ENCODE results near the gene UBAP2L. TPM values are rescaled to one million over a fixed set of nuclear protein-coding genes. Genes with fewer than 3 reads are reported as not detected.

Gene UBAP2L
- total and polyA plus RNA-seq, 10 of the 15 experiments (the other 5 are each of a cell fraction or from before 2014, with no cell fraction given), result 49.9 to 198 (median 152) TPM

- TF ChIP-seq, protein P1, sequence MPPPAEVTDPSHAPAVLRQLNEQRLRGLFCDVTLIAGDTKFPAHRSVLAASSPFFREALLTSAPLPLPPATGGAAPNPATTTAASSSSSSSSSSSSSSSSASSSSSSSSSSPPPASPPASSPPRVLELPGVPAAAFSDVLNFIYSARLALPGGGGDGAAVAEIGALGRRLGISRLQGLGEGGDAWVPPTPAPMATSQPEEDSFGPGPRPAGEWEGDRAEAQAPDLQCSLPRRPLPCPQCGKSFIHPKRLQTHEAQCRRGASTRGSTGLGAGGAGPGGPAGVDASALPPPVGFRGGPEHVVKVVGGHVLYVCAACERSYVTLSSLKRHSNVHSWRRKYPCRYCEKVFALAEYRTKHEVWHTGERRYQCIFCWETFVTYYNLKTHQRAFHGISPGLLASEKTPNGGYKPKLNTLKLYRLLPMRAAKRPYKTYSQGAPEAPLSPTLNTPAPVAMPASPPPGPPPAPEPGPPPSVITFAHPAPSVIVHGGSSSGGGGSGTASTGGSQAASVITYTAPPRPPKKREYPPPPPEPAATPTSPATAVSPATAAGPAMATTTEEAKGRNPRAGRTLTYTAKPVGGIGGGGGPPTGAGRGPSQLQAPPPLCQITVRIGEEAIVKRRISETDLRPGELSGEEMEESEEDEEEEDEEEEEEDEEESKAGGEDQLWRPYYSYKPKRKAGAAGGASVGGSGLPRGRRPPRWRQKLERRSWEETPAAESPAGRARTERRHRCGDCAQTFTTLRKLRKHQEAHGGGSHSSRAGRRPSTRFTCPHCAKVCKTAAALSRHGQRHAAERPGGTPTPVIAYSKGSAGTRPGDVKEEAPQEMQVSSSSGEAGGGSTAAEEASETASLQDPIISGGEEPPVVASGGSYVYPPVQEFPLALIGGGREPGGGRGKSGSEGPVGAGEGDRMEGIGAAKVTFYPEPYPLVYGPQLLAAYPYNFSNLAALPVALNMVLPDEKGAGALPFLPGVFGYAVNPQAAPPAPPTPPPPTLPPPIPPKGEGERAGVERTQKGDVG (CRISPR knock-in tag; IDR thresholded peaks at IDR 0.05), result no peak
Measured at GRCh38 chr1:154241703-154242351, 21.1 kb downstream of the UBAP2L start (continued).

- H3K4me1 ChIP-seq (ENCODE audit: control insufficient read depth, insufficient read depth, low read length), result no peaks in the 10 kb centered on the region
- no peaks in the 10 kb centered on the region; the same call in 1 of the 2 replicates for H3K79me2 ChIP-seq (ENCODE audit: control insufficient read depth, insufficient read depth, low read length)
- intact Hi-C loops (cut with micrococcal nuclease; ENCODE audit: unreplicated experiment), result no loop called here
- no peaks in the 10 kb centered on the region for H3K9me3 ChIP-seq (replicated peaks; ENCODE audit: control insufficient read depth, insufficient read depth, low read length)
- RAD21 ChIA-PET (ENCODE audit: unreplicated experiment), result interaction anchor here (0.7 kb wide), 1 partner anchor 56 kb away, joined by 3 read pairs; no protein-coding TSS in a partner anchor
- DNase-seq (ENCODE audit: low read depth, low spot score) (no peak), FAIRE-seq (no peak), ATAC-seq (no peak)
- in situ Hi-C loops (cut with MboI), result no loop called here
- SMC1A ChIA-PET (ENCODE audit: uncharacterized antibody, unreplicated experiment), result no interaction called here
- POLR2A ChIA-PET, result no interaction called here
- no peak overlapping the region for H3K27ac ChIP-seq (ENCODE audit: control insufficient read depth, insufficient read depth)
- no peak overlapping the region for H3K4me3 ChIP-seq
- H3K9ac ChIP-seq (ENCODE audit: control insufficient read depth, insufficient read depth, low read length), result no peak overlapping the region
- CTCF ChIA-PET, result no interaction called here
- 94% methylated on average over 7 of the region's 7 CpGs for WGBS (ENCODE audit: insufficient coverage, insufficient replicate concordance, low lambda C conversion rate, missing lambda C conversion rate)
- peaks cover 38 to 56% of the 10 kb centered on the region in 2 experiments for H3K36me3 ChIP-seq (ENCODE audit: control insufficient read depth in 2 of 2, insufficient read depth in 2 of 2, low read length in 1 of 2)
- TF ChIP-seq, protein P2, sequence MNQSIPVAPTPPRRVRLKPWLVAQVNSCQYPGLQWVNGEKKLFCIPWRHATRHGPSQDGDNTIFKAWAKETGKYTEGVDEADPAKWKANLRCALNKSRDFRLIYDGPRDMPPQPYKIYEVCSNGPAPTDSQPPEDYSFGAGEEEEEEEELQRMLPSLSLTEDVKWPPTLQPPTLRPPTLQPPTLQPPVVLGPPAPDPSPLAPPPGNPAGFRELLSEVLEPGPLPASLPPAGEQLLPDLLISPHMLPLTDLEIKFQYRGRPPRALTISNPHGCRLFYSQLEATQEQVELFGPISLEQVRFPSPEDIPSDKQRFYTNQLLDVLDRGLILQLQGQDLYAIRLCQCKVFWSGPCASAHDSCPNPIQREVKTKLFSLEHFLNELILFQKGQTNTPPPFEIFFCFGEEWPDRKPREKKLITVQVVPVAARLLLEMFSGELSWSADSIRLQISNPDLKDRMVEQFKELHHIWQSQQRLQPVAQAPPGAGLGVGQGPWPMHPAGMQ (IDR thresholded peaks at IDR 0.05; ENCODE audit: borderline replicate concordance), result no peak
- no peak for TF ChIP-seq CEBPB (IDR thresholded peaks at IDR 0.05; ENCODE audit: borderline replicate concordance in 1 of 2, low read depth in 2 of 2, low read length in 2 of 2)
- no peak for TF ChIP-seq KLF5 (IDR thresholded peaks at IDR 0.05; ENCODE audit: partially characterized antibody)
- TF ChIP-seq, protein P3, sequence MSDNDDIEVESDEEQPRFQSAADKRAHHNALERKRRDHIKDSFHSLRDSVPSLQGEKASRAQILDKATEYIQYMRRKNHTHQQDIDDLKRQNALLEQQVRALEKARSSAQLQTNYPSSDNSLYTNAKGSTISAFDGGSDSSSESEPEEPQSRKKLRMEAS (IDR thresholded peaks at IDR 0.05; ENCODE audit: low read depth, low read length), result no peak
- no peak for TF ChIP-seq TBL1XR1 (IDR thresholded peaks at IDR 0.05; ENCODE audit: low read depth, low read length)
- TF ChIP-seq TARDBP (IDR thresholded peaks at IDR 0.05; ENCODE audit: borderline replicate concordance), result no peak
- no peak for TF ChIP-seq ZBED1 (IDR thresholded peaks at IDR 0.05; ENCODE audit: borderline replicate concordance)
- TF ChIP-seq SREBF1 (IDR thresholded peaks at IDR 0.05; ENCODE audit: low read length), result no peak
- no peak for TF ChIP-seq CBX3 (IDR thresholded peaks at IDR 0.05; ENCODE audit: borderline replicate concordance, low read depth)
- TF ChIP-seq, protein P4, sequence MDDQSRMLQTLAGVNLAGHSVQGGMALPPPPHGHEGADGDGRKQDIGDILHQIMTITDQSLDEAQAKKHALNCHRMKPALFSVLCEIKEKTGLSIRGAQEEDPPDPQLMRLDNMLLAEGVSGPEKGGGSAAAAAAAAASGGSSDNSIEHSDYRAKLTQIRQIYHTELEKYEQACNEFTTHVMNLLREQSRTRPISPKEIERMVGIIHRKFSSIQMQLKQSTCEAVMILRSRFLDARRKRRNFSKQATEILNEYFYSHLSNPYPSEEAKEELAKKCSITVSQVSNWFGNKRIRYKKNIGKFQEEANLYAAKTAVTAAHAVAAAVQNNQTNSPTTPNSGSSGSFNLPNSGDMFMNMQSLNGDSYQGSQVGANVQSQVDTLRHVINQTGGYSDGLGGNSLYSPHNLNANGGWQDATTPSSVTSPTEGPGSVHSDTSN (IDR thresholded peaks at IDR 0.05; ENCODE audit: insufficient replicate concordance, low read depth, low read length), result no peak
- TF ChIP-seq MTA2 (IDR thresholded peaks at IDR 0.05; ENCODE audit: low read depth), result no peak
- no peak for TF ChIP-seq GABPA (IDR thresholded peaks at IDR 0.05; ENCODE audit: low read depth)
- TF ChIP-seq, protein P5, sequence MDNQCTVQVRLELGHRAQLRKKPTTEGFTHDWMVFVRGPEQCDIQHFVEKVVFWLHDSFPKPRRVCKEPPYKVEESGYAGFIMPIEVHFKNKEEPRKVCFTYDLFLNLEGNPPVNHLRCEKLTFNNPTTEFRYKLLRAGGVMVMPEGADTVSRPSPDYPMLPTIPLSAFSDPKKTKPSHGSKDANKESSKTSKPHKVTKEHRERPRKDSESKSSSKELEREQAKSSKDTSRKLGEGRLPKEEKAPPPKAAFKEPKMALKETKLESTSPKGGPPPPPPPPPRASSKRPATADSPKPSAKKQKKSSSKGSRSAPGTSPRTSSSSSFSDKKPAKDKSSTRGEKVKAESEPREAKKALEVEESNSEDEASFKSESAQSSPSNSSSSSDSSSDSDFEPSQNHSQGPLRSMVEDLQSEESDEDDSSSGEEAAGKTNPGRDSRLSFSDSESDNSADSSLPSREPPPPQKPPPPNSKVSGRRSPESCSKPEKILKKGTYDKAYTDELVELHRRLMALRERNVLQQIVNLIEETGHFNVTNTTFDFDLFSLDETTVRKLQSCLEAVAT (IDR thresholded peaks at IDR 0.05), result no peak
- no peaks in the 10 kb centered on the region for H4K20me1 ChIP-seq (ENCODE audit: control insufficient read depth, insufficient read depth)
- no TSS peak for BruUV-seq (replicated peaks)
- no peaks in the 10 kb centered on the region for H3K27me3 ChIP-seq (replicated peaks in 1 of 2; ENCODE audit: control insufficient read depth in 2 of 2, insufficient read depth in 2 of 2, low read length in 1 of 2)
- H2AFZ ChIP-seq (ENCODE audit: control insufficient read depth, low read depth, low read length), result no peak overlapping the region
- no peak overlapping the region for H3K4me2 ChIP-seq (ENCODE audit: control insufficient read depth, insufficient read depth)
Measured at GRCh38 chr1:154253671-154254070, 32.9 kb downstream of the UBAP2L start.
